GM19238 (cell line): Measurements from ENCODE around the gene PIP5K1C.

Source experiments
- DNase-seq: peaks from one replicate; pipeline ENCODE4 v3.0.0; 2011; ENCODE audit warnings: low spot score; ENCODE audit not compliant: insufficient read length

Gene PIP5K1C

DNA sequence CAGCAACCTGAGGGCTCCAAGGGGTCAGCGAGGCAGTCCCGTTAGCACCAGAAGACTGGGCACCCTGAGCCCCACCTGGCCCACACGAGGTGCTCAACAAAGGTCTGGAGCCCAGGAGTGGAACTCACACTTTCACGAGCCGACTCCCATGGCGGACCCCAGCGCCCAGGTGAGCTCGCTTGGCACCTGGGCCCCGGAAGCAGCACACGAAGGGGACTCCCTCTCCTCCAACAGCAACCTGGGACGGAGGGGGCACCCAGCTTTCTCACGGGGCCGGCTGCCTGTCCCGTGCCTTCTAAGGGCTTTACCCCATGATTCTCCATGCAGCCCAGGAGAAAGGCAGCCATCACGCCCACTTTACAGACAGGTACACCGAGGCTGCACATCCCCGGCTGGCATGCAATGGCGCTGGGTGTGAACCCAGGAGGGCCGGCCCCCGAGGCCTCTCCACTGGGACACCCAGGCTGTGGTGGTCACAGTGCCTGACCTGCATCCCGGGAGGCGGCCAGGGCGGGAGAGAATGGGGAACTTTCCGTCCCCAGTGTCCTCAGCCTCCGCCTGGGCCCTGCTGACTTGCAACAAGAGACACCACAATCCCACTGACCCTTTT is 5.0 kb downstream of the PIP5K1C start:
- DNase-seq: no peak

DNA sequence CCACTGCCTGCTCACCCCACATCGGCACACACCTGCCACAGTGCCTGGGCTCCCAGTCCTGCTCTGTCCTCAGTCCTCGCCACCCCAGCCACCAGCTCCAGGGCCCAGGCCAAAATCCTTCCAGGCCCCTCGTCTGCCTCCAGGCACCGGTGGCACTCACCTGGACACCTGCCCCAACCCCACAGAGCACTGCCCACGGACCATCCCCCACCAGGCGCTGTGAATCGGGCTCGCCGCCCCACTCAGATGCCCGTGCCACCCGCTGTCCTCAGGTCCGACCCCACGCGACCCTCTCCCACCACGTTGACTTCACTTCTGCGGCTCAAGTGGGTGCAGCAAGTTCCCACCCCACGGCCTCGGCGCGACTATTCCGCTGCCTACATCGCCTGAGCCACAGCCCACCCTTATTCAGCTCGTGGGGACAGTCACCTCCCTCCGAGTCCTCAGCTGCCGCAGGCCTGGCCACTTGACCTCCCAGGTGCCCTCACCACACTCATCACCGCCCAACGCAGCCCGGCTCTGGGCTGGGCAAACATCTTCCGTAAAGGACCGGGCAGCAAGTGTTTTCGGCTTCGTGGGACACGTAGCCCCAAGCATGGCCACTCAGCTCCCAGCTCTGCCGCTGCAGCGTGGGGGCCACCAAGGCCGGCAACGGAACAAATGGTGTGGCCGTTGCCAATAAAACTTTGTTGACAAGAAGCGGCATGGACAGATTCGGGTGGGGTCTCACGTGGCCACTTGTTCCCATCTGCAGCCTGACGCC is 5.7 kb downstream of the PIP5K1C start:
- no peak for DNase-seq

DNA sequence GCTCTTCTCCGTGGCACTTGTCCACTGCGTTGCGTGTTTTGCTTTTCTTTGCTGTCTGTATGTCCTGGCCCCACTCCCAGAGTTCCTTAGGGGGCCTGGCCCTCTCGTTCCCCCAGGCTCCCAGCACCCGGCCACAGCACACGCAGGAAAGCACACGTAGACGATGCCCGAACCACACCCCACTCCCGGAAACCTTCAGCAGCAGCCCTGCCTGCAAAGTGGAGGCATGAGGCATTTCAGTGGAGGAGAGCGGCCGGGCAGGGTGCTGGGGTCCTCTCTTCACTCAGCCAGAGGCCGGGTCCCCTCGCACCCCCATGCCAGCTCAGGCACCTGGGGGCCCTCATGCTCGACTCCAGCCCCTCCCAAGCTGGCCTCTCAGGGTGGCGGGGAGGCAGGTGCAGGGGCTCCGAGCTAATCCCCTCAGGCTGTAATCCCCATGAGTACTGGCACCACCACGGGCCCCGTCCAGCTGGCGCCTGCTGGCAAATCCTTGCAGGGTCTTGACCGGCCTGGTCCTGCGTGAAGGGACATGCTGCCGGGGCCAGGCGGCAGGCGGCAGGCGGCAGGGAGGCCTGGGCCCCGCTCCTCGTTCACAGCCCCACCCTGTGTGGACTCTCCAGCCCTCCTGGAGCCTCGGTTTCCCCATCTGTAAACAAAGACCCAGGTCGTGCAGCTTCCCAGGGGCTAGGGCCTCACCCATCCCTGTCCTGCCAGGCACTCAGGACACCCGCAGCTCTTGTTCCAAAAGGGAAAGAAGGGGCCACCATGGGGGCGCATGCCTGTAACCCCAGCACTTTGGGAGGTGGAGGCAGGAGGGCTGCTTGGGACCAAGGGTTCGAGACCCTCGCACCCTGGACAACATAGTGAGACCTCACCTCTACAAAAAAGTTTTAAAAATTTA is 7.0 kb downstream of the PIP5K1C start:
- no peak for DNase-seq

DNA sequence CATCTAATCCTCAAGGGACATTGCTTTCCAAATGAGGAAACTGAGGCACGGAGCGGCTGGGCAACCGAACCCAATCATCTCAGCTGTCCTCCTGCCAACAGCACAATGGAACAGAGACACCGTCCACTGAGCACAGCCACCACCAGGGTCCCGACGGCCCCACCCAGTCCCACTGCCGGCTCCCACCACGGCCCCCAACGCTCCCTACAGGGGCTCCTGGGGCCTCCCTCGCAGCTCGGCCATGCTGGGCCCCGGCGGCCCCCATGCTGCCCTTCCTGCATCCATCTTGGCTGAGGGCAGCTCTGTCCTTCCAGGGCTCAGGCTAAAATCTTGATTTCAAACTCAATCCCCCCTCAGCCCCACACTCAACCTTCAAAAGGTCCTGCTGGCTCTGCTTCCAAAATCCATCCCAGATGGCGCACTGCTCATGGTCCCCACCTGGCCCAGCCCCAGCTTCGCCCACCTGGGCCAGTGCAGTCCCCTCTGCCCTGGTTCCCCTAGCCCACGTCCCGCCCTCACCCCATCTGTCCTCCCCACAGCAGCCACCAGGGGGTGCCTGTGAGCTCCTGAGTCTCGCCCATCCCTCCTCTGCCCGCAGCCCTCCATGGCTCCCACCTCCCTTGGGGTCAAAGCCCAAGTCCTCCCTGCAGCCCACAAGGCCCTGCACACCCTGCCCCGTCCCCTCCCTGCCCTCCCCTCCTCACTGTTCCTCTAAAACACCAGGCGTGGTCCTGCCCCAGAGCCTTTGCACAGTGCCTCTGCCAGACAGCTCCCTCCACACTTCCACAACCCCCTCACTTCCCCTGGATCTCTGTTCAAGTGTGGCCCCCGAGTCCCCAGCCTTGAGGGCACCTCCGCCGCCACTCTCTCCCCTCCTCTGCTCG is 7.9 kb downstream of the PIP5K1C start:
- peak; percentile 54 for DNase-seq

DNA sequence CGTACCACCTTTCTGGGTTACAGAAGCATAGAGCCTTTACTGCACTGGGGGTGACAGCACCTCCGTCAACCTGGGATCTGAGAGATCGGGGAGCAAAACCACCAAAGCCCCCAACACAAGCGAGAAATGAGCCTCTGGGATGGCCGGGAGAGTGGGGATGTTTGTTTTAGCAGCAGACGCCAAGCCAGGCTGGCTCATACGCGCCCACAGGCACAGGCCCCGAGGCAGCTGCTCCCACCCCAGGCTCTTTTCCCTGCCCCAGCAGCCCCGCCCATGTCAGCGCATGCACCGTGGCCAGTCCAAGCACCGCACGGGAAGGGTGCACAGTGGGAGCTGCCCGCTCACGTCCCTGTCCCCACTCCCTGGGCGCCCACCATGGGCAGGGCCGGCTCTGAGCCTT is 8.5 kb downstream of the PIP5K1C start:
- no peak for DNase-seq

DNA sequence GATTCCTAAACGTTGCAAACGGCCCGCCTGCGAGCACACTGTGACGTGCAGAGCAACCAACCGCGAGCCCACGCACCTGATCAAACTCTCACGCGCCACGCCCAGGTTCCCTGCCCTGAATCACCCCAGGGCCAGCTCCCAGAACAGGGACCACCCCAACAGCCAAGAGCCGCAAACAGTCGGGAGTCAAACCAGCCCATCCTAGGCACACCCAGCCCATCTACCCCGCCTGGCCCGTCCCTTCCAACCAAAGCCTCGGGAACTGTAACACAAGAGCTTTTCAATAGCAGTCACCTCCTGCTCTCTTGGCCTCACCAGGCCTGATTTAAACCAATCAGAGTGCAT is 8.9 kb downstream of the PIP5K1C start:
- DNase-seq: no peak

DNA sequence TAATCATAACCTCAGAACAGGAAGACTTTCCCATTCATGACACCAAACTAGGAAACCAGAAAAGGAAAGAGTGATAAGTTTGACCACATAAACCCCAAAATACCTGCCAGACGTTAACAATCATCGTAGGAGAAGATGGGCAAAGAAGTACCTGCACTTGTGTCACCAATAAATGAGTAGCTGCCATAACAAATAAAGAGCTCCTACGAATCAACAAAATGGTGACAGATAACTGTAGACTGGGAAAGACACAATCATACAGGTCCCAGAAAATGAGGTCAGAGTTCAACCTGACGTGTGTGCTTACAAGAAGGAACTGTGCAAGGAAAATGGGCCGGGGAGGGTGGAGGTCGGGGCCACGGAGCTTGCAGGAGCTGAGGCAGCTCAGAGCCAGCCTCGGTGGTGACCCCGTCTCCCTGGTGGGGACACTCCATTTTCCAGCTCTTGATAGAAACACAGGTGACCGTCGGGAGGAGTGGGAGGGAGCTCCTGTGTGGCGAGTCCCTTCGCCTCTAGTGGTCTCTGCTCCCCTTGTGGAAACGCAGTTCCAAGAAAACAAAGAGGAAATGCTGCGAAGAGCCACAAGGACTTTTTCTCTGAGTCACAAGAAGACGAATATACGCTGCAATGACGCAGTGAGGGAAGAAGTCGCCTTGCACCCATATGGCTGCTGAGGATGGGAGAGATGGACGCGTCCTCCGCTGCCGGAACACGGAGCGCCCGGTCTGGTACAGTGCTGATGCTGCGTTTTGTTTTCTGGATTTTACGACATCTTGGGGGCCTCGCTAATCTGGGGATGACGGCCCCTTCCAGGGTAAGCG is 9.5 kb downstream of the PIP5K1C start:
- no peak for DNase-seq

DNA sequence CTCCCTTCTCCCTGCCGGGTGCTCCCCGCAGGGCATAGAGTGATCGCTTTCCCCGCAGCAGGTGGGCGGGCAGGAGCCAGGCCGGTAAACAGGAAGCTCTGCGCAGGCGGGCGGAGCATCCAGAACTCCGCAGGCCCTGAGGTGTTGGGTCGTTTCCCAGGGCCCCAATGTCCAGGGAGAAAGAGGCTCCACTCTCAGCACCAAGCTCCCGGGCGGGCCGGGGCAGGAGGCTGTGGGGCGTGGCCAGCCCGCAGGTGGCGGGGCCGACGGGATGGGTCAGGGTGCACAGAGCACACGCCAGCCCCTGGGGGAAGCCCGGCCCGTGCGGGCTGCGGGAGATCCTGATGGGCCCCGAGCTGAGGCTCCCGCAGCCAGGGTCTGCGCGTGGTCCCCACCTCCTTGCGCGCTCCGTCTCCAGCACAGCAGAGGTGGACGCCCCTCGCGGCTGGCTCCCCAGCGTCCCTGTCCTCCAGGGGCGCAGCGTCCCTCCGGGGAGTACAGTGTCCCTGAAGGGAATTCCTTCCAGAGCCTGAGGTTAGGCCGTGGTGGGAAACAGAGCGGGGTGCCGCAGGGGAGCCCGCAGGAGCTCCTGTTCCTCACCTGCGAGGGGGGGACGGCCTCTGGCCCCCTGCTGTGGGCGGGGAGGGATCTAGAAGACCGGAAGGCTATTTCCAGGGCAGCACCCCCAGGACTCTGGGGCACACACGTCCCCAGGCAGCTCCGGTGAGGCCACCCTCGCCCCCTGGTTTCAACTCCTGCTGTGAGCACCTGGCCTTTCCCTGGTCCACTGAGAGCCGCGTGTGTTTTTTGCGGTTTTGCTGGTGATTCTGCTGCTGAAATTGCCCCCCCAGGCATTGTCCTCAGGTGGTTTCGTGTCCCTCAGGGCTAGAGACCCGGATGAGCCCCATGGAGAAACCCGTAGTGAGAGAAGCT is 12.2 kb downstream of the PIP5K1C start:
- peak; percentile 67 for DNase-seq

DNA sequence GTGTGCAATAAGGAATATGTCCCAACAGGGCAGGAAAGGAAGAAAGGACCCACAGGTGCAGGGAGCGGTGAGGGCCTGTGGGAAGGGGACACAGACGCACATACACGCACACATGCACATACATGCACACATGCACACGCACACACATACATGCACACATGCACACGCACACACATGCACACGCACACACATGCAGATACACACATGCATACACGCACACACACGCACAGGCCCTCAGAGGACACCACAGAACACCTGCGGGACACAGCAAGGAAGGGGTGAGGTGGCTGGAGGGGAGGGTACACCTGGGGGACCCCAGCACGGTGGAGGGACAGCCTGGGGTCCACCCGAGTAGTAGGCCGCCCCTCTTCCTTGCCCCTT is 12.9 kb downstream of the PIP5K1C start:
- DNase-seq: no peak

DNA sequence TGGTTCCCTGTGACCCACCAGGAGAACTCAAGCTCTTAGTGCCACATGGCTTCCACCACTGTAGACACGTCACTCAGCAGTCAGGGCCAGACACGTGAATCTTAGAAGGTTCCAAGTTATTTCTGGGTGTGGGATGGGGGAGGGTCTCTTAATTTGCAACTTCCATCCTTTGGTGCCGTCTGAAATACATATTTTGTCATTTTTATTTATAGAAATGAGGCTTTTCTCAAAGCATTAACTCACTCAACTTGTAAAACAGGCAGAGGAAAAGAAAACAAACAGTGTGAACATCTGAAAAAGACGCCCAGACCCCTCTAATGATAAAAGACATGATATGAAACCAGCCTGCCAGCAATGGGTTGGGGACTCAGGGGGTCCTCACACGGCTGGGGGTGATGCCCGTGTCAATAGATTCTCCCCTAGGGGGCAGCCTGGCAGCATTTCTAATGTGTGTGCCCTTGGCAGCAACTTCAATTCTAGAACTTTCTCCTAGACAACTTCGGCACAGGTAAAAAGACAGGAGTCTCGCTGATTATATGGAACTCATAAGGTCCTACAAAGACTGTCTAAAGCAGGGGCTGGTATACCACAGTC is 15.4 kb downstream of the PIP5K1C start:
- DNase-seq: no peak

DNA sequence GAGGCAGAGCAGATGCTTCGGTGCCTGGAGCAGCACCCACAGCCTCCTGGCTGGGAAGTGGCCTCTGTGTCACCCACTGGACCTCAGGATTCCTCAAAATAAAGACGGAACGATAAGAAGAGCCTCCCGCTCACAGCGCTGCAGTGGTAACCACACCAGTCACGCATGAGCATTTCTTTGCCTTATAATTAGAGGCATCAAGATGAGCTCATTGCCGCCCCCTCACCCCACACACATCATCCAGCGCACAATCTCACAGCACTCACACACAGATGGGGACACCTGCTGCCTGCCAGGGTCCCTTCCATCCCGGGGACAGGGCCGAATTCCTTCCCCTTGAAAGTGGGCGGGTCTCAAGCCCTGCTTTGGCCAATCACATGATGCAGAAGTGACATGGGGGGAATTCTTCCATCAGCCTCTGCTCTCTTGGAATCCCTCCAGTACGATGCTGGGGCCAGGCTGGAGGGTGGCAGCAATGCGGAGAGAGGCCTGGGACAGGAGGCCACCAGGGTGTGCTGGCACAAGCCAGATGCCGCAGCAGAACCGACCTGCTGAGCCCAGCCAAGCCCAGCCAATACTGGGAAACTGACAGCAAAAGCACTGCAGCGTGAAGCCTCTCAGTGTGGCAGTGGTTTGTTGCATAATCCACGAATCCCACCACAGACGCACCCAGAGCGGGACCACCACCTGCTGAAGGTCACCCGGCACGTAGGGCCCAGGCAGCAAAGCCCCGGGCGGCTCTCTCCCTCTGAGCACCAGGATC is 16.0 kb downstream of the PIP5K1C start:
- no peak for DNase-seq

DNA sequence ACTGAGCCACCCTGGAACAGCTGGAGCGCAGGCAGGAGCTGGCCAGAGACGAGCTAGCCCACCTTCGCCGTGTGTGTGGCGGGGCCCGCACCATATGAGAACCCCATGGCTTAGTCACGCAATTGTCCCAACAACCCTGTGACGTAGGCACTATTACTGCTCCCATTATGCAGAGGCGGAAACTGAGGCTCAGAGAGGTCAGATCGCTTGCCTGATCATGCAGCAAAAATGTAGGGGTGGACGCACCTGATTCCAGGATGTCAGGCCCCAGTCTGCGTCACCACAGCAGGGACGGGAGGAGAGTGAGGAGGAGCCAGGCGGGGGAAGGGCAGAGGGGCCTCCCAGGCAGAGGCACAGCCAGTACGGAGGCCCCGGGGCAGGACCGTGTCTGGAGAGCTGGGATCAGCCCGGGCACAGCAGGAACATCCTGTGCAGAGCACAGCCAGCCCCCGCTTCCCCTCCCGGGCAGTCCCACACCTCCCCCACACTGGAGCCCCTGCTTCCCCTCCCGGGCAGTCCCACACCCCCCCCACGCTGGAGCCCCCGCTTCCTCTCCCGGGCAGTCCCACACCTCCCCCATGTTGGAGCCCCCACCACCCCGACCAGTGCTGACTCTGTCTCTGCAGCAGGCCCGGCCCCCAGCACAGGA is 16.7 kb downstream of the PIP5K1C start:
- DNase-seq: no peak

DNA sequence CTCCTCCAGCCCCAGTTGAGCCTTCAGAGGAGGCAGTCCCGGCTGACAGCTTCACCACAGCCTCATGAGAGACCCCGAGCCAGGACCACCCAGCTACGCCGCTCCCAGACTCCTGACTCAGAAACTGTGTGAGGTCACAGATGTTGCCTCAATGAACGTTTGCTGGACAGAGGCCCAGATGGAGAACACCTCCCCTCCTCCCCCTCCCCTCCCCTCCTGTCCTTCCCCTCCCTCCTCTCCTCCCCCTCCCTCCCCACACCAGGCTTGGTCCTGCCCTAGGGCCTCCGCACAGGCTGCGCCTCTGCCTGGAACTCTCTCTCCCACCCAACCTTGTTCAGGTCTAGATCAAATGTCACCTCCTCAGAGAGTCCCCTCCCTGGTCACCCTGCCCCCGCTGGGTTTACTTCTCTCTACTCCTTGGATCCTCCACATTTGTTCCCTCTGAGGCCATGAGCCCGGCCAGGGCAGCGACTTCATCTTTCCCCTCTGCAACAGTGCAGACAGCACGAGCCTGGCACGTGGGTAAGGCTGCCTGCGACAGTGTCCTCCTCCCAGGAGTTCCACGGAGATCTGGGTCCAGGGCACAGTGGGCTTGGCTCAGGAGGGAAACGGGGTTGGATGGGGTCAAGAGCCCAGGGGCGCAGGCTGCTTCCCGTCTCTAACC is 17.4 kb downstream of the PIP5K1C start:
- no peak for DNase-seq

DNA sequence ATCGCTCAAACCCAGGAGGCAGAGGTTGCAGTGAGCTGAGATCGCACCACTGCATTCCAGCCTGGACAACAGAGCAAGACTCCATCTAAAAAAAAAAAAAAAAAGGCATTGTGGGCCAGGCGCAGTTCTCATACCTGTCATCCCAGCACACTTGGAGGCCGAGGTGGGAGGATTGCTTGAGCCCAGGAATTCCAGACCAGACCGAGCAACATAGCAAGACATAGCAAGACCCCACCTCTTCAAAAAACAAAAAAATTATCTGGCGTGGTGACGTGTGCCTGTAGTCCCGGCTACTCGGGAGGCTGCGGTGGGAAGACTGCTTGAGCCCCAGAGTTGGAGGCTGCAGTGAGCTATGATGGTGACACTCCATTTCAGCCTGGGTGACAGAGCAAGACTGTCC is 18.0 kb downstream of the PIP5K1C start:
- DNase-seq: no peak

DNA sequence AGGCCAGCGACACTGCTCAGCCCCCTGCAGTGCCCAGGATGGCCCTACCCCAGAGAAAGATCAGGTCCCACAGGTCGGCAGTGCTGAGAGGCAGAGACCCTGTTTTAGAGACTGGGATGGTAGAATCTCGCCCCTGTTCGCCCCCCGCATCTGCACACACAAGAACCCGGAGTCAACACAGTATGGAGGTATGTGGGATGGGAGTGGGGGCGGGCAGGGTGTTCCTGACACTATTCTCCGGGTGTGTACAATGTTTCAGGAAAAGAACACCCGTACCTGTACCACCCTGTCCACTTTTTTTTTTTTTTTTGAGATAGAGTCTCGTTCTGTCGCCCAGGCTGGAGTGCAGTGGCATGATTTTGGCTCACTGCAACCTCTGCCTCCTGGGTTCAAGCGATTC is 19.3 kb downstream of the PIP5K1C start:
- DNase-seq: no peak

DNA sequence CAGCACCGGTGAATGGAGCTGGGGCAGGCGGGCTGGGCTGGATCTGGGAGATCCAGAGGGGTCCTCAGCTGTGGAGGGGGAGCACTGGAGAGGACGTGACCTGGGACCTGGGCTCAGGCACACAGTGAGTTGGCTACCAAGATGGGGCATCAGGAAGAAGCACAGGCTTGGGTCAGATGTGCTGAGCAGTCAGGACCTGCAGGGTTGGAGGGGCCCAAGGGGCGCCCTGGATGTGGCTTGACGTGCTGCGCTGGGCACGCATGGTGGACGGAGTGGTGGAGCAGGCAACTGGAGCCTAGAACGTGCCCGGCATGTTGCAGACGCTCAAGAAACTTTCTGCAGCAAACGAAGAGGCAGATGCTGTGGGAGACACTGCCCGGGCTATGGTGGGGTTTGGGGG is 20.7 kb downstream of the PIP5K1C start:
- no peak for DNase-seq

DNA sequence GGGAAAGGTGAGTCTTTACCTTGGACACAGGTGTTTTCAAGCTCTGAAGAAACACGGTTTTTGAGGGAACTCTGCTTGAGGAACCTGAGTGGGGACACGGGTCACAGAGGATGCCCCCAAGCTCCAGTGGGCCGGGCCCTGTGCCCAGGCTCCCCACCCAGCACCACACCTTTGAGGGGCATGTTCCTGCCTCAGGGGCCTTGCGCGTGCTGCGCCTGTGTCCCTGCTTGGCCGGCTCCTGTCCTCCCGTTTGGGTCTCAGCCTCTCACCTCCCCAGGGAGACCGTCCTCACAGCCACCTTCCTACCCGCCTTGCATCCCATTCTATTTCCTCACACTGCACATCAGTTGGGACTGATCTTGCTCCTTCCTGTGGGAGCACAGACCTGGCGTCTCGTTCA is 21.1 kb downstream of the PIP5K1C start:
- DNase-seq: no peak
